H9 (cell line): ENCODE results near the gene TMEM245. TPM values are rescaled to one million over a fixed set of nuclear protein-coding genes. Genes with fewer than 3 reads are reported as not detected.

Experiments used
- DNase-seq: peaks from one replicate; pipeline ENCODE4 v3.0.0-alpha.2; 2017
- H2AFZ ChIP-seq: one replicate; pipeline ENCODE4 v1.6.1; 2013; ENCODE audit warnings: mild to moderate bottlenecking, low read length, control low read depth, moderate library complexity
- H2AK5ac ChIP-seq: 2 replicates; pipeline ENCODE4 v1.6.1; 2013; ENCODE audit warnings: low read length, control low read depth, mixed read lengths; ENCODE audit not compliant: insufficient read length
- H2BK120ac ChIP-seq: one replicate; pipeline ENCODE4 v1.6.1; 2013; ENCODE audit warnings: low read depth, mild to moderate bottlenecking, low read length, control low read depth, inconsistent platforms; ENCODE audit not compliant: poor library complexity, severe bottlenecking
- H2BK12ac ChIP-seq: 2 replicates; pipeline ENCODE4 v1.6.1; 2013; ENCODE audit warnings: low read length, control low read depth, mixed read lengths, low read depth; ENCODE audit not compliant: insufficient read length
- H2BK15ac ChIP-seq: 2 replicates; pipeline ENCODE4 v1.6.1; 2013; ENCODE audit warnings: low read depth, low read length, control low read depth
- H2BK20ac ChIP-seq: one replicate; pipeline ENCODE4 v1.6.1; 2013; ENCODE audit warnings: low read depth, mild to moderate bottlenecking, low read length, control low read depth, inconsistent platforms; ENCODE audit not compliant: poor library complexity, severe bottlenecking
- H2BK5ac ChIP-seq: 2 replicates; pipeline ENCODE4 v1.6.1; 2013; ENCODE audit warnings: low read length, control low read depth, mixed read lengths; ENCODE audit not compliant: insufficient read length
- H3K14ac ChIP-seq: 2 replicates; pipeline ENCODE4 v1.6.1; 2013; ENCODE audit warnings: low read length, control low read depth; ENCODE audit not compliant: insufficient read depth
- H3K18ac ChIP-seq: 2 replicates; pipeline ENCODE4 v1.6.1; 2013; ENCODE audit warnings: low read depth, mild to moderate bottlenecking, mixed read lengths, low read length, control low read depth; ENCODE audit not compliant: insufficient read length
- H3K23ac ChIP-seq: 2 replicates; pipeline ENCODE4 v1.6.1; 2013; ENCODE audit warnings: low read length, control low read depth, mixed read lengths, low read depth; ENCODE audit not compliant: insufficient read length
- H3K23me2 ChIP-seq: 2 replicates; pipeline ENCODE4 v1.6.1; 2013; ENCODE audit warnings: low read depth, mild to moderate bottlenecking, mixed read lengths, low read length, control low read depth; ENCODE audit not compliant: insufficient read length, poor library complexity, severe bottlenecking
- H3K27ac ChIP-seq: 2 replicates; pipeline ENCODE4 v1.5.1; 2013; ENCODE audit warnings: low read length, control low read depth, mixed read lengths, low read depth; ENCODE audit not compliant: insufficient read length
- H3K27me3 ChIP-seq: 2 replicates; pipeline ENCODE4 v1.6.1; 2013; ENCODE audit warnings: low read length, control low read depth, inconsistent platforms; ENCODE audit not compliant: insufficient read depth
- H3K4ac ChIP-seq: 2 replicates; pipeline ENCODE4 v1.6.1; 2013; ENCODE audit warnings: low read depth, mild to moderate bottlenecking, control low read depth, inconsistent platforms, low read length, moderate library complexity
- H3K4me1 ChIP-seq: 2 replicates; pipeline ENCODE4 v1.6.1; 2013; ENCODE audit warnings: low read length, control low read depth, inconsistent platforms; ENCODE audit not compliant: insufficient read depth
- H3K4me2 ChIP-seq: 2 replicates; pipeline ENCODE4 v1.6.1; 2013; ENCODE audit warnings: low read length, control low read depth, mixed read lengths; ENCODE audit not compliant: insufficient read length, insufficient read depth
- H3K56ac ChIP-seq: 2 replicates; pipeline ENCODE4 v1.6.1; 2013; ENCODE audit warnings: low read depth, mild to moderate bottlenecking, mixed read lengths, low read length, control low read depth; ENCODE audit not compliant: insufficient read length
- H3K79me1 ChIP-seq: 2 replicates; pipeline ENCODE4 v1.6.1; 2013; ENCODE audit warnings: low read depth, mild to moderate bottlenecking, moderate library complexity, low read length, control low read depth, inconsistent platforms; ENCODE audit not compliant: insufficient read depth, poor library complexity, severe bottlenecking
- H3K79me2 ChIP-seq: 2 replicates; pipeline ENCODE4 v1.6.1; 2013; ENCODE audit warnings: low read length, control low read depth, inconsistent platforms; ENCODE audit not compliant: insufficient read depth
- H3K9ac ChIP-seq: 2 replicates; pipeline ENCODE4 v1.6.1; 2013; ENCODE audit warnings: low read length, control low read depth, mixed read lengths; ENCODE audit not compliant: insufficient read length; ENCODE audit errors: extremely low read depth
- H3K9me3 ChIP-seq: one replicate; pipeline ENCODE4 v1.6.1; 2013; ENCODE audit warnings: low read depth, low read length, inconsistent platforms; ENCODE audit not compliant: control insufficient read depth
- H3T11ph ChIP-seq: one replicate; pipeline ENCODE4 v1.6.1; 2013; ENCODE audit warnings: mild to moderate bottlenecking, low read length, control low read depth, inconsistent platforms
- H4K20me1 ChIP-seq: one replicate; pipeline ENCODE4 v1.6.1; 2013; ENCODE audit not compliant: control insufficient read depth, insufficient read length, insufficient read depth
- H4K5ac ChIP-seq: 2 replicates; pipeline ENCODE4 v1.6.1; 2013; ENCODE audit warnings: low read depth, mild to moderate bottlenecking, mixed read lengths, low read length, control low read depth; ENCODE audit not compliant: insufficient read length
- H4K8ac ChIP-seq: replicated peaks from 2 replicates; pipeline ENCODE4 v1.6.1; 2013; ENCODE audit warnings: low read length, control low read depth, mixed read lengths, low read depth; ENCODE audit not compliant: insufficient read length
- H4K91ac ChIP-seq: 2 replicates; pipeline ENCODE4 v1.6.1; 2013; ENCODE audit warnings: low read depth, mild to moderate bottlenecking, moderate library complexity, mixed read lengths, low read length, control low read depth; ENCODE audit not compliant: insufficient read length
- H3K27ac Mint-ChIP-seq, 3 experiments: 2 replicates in 2 of 3; 3 replicates in 1 of 3; pipeline ENCODE4 v1.8.0; 2020 to 2021; ENCODE audit warnings: mixed read lengths in 3 of 3, mild to moderate bottlenecking in 1 of 3, moderate library complexity in 1 of 3
- H3K27me3 Mint-ChIP-seq: 2 replicates; pipeline ENCODE4 v1.8.0; 2021; ENCODE audit warnings: low read depth, mild to moderate bottlenecking, moderate library complexity, mixed read lengths
- H3K36me3 Mint-ChIP-seq, 3 experiments: 2 replicates in 2 of 3; 3 replicates in 1 of 3; pipeline ENCODE4 v1.8.0; 2020 to 2021; ENCODE audit warnings: low read depth in 3 of 3, mixed read lengths in 3 of 3; ENCODE audit not compliant: insufficient read depth in 1 of 3
- H3K4me1 Mint-ChIP-seq, 2 experiments: 2 replicates each; pipeline ENCODE4 v1.8.0; 2020; ENCODE audit warnings: mixed read lengths in 2 of 2
- H3K4me3 Mint-ChIP-seq, 2 experiments: 2 replicates in 1 of 2; 3 replicates in 1 of 2; pipeline ENCODE4 v1.8.0; 2020 to 2021; ENCODE audit warnings: mild to moderate bottlenecking in 2 of 2, mixed read lengths in 2 of 2, moderate library complexity in 1 of 2
- H3K9me3 Mint-ChIP-seq, 2 experiments: 2 replicates in 1 of 2; 3 replicates in 1 of 2; pipeline ENCODE4 v1.8.0; 2020; ENCODE audit warnings: mild to moderate bottlenecking in 2 of 2, mixed read lengths in 2 of 2, moderate library complexity in 1 of 2
- WGBS: extraction: QIAGEN DNeasy Blood & Tissue Kit; methylation state at CpG from one replicate; pipeline ENCODE4 v1.1.7; 2013; ENCODE audit warnings: missing lambda C conversion rate, low lambda C conversion rate, mixed read lengths; ENCODE audit not compliant: insufficient read length; ENCODE audit errors: extremely low coverage; 5-methylcytosine and 5-hydroxymethylcytosine counted together
- total RNA-seq: library from RNA; stranded (reverse); gene quantifications from 2 replicates; pipeline ENCODE4 v1.2.1, GENCODE V29; 2021
- TF ChIP-seq, protein P1 (sequence below): fragments of 200-600 bp; sonication (generic); conservative IDR thresholded peaks from 3 replicates; pipeline ENCODE4 v1.8.0; 2021; ENCODE audit warnings: antibody characterized with exemption, mild to moderate bottlenecking

The TMEM245 gene
- total RNA-seq, 1 experiment from 2014 or later: 37.9 TPM

DNA sequence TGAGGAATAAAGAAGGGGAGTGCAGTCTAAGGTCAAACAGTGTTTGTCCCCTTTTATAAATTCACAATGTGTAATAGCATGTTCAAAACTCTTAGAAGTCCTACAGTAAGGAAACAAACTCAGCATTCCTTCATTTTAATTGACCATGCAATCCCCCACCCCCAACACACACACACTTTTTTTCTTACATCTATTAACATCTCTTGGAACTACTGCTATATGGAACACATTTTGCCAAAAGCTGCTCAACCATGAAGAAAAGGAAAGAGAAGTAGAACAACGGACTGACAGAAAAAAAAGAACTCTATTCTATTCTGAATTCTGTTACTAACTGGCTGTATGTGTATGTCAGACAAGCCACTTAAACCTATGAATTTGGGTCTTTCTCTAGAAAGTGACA, 103.6 kb downstream of the TMEM245 start:
- Histone ChIP-seq H2BK5ac (no peak overlapping the region), H3K23ac (no peak overlapping the region), H2BK20ac (no peak overlapping the region), H2BK15ac (no peak overlapping the region), H3K18ac (no peak overlapping the region), H3K9me3 (no peaks in the 10 kb centered on the region), H3K14ac (no peak overlapping the region), H3T11ph (no peak overlapping the region), H2BK120ac (no peak overlapping the region), H4K91ac (no peak overlapping the region), H4K5ac (no peak overlapping the region), H3K27me3 (no peaks in the 10 kb centered on the region; the same call in 1 of the 2 replicates), H3K9ac (no peak overlapping the region), H4K8ac (no peak overlapping the region), H3K4me1 (no peaks in the 10 kb centered on the region), H3K56ac (no peak overlapping the region), H3K4me2 (no peak overlapping the region), H2AK5ac (no peak overlapping the region), H2BK12ac (no peak overlapping the region), H3K4ac (no peak overlapping the region), H4K20me1 (no peaks in the 10 kb centered on the region), H3K79me2 (no peaks in the 10 kb centered on the region), H2AFZ (no peak overlapping the region), H3K23me2 (peaks cover 12% of the 10 kb centered on the region), H3K79me1 (no peaks in the 10 kb centered on the region), H3K27ac (no peak overlapping the region)
- H3K27ac Mint-ChIP-seq: peak overlapping the region in 1 of 3 experiments; percentile 25; a peak in 1 of 7 replicates
- no CpG with 5 or more reads among the region's 1 CpG for WGBS
- H3K4me1 Mint-ChIP-seq: peaks cover 17 to 28% of the 10 kb centered on the region in 2 experiments
- no peaks in the 10 kb centered on the region; a peak in 2 of 5 replicates for H3K9me3 Mint-ChIP-seq
- peaks cover 11% of the 10 kb centered on the region for H3K27me3 Mint-ChIP-seq
- DNase-seq: no peak
- H3K4me3 Mint-ChIP-seq: no peak overlapping the region
- peaks cover 10 to 24% (median 22%) of the 10 kb centered on the region in 3 experiments for H3K36me3 Mint-ChIP-seq
- TF ChIP-seq, protein P1, sequence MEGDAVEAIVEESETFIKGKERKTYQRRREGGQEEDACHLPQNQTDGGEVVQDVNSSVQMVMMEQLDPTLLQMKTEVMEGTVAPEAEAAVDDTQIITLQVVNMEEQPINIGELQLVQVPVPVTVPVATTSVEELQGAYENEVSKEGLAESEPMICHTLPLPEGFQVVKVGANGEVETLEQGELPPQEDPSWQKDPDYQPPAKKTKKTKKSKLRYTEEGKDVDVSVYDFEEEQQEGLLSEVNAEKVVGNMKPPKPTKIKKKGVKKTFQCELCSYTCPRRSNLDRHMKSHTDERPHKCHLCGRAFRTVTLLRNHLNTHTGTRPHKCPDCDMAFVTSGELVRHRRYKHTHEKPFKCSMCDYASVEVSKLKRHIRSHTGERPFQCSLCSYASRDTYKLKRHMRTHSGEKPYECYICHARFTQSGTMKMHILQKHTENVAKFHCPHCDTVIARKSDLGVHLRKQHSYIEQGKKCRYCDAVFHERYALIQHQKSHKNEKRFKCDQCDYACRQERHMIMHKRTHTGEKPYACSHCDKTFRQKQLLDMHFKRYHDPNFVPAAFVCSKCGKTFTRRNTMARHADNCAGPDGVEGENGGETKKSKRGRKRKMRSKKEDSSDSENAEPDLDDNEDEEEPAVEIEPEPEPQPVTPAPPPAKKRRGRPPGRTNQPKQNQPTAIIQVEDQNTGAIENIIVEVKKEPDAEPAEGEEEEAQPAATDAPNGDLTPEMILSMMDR: no peak
